Tibial nerve (tissue), 3 donors: ENCODE data around the gene ACVR1B.

Experiments
- CTCF ChIP-seq, 5 experiments: fragments of 200-600 bp in 3 of 5; fragments of 450-650 bp in 2 of 5; sonication (generic) in 3 of 5; IDR thresholded peaks; one replicate each; pipeline ENCODE4 v1.5.1; 2016 to 2019; ENCODE audit warnings: antibody characterized with exemption in 5 of 5, mild to moderate bottlenecking in 3 of 5, moderate library complexity in 2 of 5
- POLR2A ChIP-seq, 2 donors: fragments of 450-650 bp; IDR thresholded peaks; one replicate each; pipeline ENCODE4 v1.6.1; 2017; ENCODE audit warnings: antibody characterized with exemption in 2 of 2, mild to moderate bottlenecking in 2 of 2, moderate library complexity in 2 of 2

- TF ChIP-seq CTCF (IDR thresholded peaks at IDR 0.05), result no peak
- no peak for TF ChIP-seq POLR2A (IDR thresholded peaks at IDR 0.05)
Measured at GRCh38 chr12:52035190-52035589, 83.7 kb downstream of the ACVR1B start.
